Stimulated activated CD4-positive, alpha-beta T cell treated with anti-CD3 and anti-CD28 coated beads, Interleukin-4, amount 100 ng/mL, for 1 hour (primary cell): ENCODE data around the gene KIF14.
"Not testable (repeated sequence)": the region's sequence is repeated elsewhere in the genome, so short reads cannot be mapped to it uniquely, and the experiment has no call there.

Experiments used
- DNase-seq: peaks from one replicate; pipeline ENCODE4 v3.0.0-alpha.2; 2020

The KIF14 gene

DNA sequence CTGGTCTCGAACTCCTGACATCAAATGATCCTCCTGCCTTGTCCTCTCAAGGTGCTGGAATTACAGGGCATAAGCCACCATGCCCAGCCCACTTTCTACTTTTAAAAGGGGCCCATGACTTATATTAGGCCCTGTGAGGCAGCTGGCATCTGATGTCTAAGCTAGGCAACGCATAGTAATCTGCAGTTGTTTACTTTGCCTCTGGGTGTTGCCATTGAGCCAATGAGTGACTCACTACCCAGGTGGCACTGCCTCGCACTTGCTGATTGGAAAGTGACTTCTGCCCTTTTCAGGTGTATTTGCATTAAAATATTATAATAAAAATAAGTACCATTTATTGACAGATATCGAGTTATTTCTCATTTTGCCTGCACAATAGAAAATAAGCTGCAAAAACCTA is 84.9 kb downstream of the KIF14 start:
- peak; percentile 11 for DNase-seq

- DNase-seq, result peak; percentile 12
These were observed 89.8 kb downstream of the KIF14 start for GRCh38 chr1:200530623-200531261.

- no peak for DNase-seq
These were observed 91.5 kb downstream of the KIF14 start for GRCh38 chr1:200528858-200529606.

DNA sequence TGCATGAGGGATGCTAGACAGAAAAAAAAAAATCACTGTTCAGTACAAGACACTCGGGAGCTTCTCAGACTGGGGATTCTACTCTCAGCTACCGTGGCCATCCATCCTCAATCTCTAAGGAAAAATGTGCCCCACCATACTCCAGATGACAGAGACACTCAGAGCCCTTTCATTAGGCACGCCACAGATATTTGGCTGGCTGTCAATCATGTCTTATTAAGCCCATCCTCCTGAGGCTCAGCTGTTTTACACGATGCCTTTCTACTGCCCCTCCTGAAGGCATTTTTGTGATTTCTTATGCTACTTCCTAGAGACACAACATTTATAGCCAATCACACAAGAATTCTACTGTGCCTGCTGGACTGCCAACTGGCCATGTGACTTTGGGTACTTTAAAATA is 92.9 kb downstream of the KIF14 start:
- DNase-seq, result no peak

DNA sequence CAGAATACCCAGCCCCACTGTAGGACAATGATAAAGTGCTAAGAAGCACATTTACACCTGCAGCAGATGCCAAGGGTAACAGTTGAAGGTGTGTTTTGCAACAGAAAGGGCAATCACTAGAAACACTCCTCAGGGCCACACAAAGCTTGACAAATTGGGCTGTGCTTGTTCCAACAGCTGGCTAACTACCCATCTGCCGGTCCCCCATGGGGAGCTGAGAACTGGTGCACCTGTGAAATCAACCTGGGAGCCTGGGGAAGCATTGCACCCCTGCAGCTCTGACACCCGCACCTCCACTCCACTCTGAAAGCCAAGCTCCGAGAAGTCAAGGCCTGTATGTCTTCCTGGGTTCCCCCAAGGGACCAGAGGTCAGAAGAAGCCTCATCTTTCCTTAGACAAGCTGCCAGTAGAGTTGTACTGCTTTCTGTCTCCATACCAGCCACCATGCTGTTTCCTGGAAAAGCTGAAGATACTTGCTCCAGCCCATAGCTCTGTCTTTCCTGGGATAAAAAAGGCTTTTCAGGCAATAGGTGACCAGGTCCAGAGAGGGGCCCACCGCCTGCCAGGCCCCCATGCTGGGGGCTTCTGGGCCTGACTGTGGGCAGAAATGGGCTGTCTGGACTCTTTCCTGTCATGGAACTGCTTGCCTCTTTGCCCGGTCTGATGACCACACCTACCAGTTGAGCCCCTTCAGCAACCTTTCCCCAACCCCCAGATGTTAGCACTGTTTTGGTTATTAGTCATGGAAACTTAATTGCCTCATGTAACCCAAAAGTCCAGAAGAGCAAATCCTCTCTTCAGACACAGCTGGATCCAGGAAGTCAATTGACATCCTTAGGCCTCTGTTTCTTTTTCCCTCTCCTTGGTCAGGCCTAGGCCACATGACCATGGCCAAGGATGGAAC is 93.6 kb downstream of the KIF14 start:
- DNase-seq, result no peak

DNA sequence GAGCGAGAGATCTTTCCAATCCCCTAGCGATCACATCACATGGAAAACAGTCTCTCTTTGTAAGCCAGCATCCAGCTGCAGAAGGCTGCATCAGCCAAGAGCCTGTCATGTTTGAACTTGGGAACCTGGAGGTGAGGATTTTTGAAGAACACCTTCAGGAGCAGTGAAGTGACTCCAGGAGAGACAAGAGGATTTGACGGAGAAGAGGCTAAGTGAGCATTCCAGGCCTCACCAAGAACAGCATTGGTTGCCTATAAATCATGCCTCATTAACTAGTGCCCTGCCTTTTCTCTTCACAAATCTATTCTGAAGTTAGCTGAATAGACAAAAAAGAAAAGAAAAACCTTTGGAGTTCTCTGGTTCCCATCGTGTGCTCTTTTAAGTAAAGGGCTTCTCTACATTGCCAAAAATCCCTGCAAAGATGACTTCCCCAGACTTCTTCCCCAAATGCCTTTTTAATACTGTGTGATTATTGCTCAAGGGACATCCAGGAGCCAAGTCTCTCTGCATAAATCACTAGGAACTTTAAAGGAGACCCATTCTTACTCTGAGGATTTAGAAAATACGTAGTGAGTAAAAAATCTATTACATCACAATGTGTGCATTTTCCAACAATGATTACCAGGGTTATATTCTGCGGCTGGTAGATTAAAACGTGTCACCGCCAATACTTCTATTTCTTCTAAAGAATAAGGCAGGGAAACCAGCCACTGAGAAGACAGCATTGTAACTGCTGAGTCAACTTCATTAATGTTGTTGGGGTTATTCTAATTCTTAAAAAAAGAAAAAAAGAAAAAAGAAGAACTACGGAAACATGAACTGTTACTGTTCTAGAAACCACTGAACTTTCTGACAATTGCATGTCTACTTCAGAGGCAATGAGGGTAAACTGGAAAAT is 95.2 kb downstream of the KIF14 start:
- DNase-seq, result no peak

DNA sequence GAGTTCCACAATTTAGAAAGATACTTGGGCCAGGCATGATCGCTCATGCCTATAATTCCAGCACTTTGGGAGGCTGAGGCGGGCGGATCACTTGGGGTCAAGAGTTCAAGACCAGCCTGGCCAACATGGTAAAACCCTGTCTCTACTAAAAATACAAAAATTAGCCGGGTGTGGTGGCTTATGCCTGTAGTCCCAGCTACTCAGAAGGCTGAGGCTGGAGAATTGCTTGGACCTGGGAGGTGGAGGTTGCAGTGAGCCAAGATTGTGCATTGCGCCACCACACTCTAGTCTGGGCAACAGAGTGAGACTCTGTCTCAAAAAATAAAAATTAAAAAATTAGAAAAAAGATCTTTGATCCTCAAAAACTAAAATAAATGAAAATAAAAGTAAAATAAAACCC is 96.0 kb downstream of the KIF14 start:
- DNase-seq, result not testable (repeated sequence)

- no peak for DNase-seq
These were observed 96.5 kb downstream of the KIF14 start for GRCh38 chr1:200524092-200524491.

DNA sequence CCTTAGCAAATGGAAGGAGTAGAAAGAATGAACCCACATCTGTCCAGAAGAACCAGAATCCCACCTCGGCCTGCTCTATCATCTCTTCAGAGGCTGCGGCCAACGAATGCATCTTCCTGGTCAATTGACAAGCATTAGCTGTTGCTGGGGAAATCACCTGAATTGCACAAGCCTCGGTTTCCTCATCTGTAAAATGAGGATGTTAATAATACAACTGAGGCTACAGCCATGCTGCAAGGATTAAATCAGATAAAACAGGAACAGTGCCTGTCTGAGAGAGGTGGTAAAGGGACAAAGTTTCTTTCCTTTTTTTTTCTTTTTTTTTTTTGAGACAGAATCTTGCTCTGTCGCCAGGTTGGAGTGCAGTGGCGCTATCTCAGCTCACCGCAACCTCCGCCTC is 99.8 kb downstream of the KIF14 start:
- no peak for DNase-seq

DNA sequence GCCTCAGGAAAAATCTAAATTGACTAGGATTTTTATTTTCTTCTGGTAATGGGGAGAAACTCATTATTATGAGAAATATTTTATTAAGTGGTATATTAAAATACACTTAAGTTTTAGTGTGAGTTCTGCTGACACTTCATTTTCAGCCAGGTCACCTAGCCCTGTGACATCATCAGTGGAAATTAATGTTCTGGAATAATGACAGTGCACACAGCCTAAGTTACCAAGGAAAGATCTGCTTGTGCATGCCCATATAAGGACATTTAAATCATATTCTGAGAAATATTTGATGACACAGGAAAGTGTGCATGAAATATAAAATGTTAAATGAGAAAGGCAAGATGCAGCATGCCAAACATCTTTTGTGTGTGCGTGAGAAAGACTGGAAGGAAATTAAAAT is 102.0 kb downstream of the KIF14 start:
- DNase-seq, result no peak

DNA sequence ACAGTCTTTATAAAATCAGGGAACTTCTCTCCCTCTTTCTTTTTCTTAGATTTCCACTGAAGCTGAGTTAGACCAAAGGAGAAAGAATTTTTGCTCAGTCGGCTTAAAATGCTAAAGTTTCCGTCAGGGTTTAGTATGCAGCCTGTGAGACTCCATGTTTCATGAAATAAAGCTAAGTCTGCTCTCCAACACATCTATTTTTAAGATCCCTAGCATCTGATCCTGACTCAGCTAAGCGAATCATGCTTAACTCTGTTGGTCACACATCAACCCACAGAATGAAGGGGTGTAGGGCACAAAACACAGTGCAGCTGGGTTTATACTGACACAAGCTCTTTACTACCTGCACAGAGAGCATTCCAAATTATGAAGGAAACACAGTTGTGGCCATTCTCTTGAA is 108.4 kb downstream of the KIF14 start:
- DNase-seq, result no peak

GRCh38 chr1:200510228-200510623 is 110.3 kb downstream of the KIF14 start:
- DNase-seq, result peak; percentile 53

DNA sequence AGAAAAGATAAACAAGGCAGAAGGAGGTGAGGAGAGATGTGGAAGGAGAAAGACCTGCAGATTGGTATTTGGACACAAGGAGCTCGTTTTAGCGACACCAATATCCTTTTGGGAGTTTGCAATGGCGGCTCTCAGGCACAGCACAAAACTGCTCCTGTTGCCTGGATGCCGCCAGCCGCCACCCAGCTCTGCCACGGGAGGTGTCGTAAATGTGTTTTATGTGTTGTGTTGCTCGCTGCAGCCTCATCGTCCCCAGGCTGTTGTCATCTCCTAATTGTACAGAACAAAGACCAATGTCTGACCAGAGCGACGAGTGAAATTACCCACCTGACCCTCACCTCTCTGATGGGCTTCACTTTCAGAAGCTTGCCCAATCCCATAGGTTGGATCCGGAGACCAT is 114.1 kb downstream of the KIF14 start:
- DNase-seq, result no peak

DNA sequence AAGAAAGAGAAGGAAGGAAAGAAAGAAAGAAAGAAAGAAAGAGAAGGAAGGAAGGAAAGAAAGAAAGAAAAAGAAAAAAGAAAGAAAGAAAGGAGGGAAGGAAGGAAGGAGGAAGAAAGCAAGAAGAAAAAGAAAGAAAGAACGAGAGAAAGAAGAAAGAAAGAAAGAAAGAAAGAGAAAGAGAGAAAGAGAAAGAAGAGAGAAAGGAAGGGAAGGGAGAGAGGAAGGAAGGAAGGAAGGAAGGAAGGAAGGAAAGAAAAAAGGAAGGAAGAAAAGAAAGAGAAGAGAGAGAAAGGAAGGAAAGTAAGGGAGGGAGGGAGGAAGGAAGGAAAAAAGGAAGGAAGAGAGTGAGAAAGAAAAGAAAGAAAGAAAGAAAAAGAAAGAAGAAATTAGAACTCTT is 115.3 kb downstream of the KIF14 start:
- DNase-seq, result no peak
